ENCODE measurements around the gene SLC26A6. TPM values are rescaled to one million over a fixed set of nuclear protein-coding genes. Genes with fewer than 3 reads are reported as not detected.

SLC26A6 gene
- total RNA-seq, 1 experiment from 2014 or later: 54.7 TPM

DNA sequence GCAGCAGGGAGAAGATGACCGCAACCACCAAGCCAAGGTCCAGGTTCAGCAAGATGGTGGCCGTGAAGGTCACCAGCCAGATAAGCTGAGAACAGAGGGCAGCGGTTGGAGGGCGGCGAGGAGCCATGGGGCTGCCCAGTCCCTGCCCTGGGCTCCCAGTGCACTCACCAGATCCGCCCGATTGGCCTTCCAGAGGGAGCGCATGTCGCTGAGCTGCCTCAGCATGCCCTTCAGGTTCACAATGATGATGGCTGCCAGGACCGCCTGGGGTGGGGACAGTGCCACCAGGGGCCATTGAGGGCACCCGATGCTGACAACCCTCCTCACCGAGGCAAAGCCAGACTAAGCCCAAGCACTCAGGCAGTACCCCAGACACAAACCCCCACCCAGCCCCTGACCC, 5.4 kb downstream of the SLC26A6 start:
- Mint-ChIP-seq H3K27ac (ENCODE audit: unreplicated experiment) (no peak overlapping the region), H3K9me3 (ENCODE audit: unreplicated experiment) (no peaks in the 10 kb centered on the region), H3K27me3 (ENCODE audit: insufficient read depth, unreplicated experiment) (no peaks in the 10 kb centered on the region), H3K4me1 (ENCODE audit: low read depth, unreplicated experiment) (peaks cover 11% of the 10 kb centered on the region), H3K4me3 (ENCODE audit: unreplicated experiment) (no peak overlapping the region), H3K36me3 (ENCODE audit: insufficient read depth, unreplicated experiment) (peaks cover 18% of the 10 kb centered on the region)
- Histone ChIP-seq H3K4me3 (ENCODE audit: low read depth, low read length) (no peak overlapping the region), H3K27me3 (replicated peaks; ENCODE audit: control insufficient read depth, insufficient read depth, low read length) (no peaks in the 10 kb centered on the region), H3K36me3 (ENCODE audit: control insufficient read depth, insufficient read depth, low read length) (peaks cover 4% of the 10 kb centered on the region), H3K9me3 (no peaks in the 10 kb centered on the region), H3K4me1 (peaks cover 6% of the 10 kb centered on the region; the same call in 1 of the 2 replicates)
- POLR2A ChIA-PET: no interaction called here
- no TSS peak for BruUV-seq (replicated peaks)
- no peak for DNase-seq
- CTCF ChIA-PET: no interaction called here
- TF ChIP-seq, protein P1, sequence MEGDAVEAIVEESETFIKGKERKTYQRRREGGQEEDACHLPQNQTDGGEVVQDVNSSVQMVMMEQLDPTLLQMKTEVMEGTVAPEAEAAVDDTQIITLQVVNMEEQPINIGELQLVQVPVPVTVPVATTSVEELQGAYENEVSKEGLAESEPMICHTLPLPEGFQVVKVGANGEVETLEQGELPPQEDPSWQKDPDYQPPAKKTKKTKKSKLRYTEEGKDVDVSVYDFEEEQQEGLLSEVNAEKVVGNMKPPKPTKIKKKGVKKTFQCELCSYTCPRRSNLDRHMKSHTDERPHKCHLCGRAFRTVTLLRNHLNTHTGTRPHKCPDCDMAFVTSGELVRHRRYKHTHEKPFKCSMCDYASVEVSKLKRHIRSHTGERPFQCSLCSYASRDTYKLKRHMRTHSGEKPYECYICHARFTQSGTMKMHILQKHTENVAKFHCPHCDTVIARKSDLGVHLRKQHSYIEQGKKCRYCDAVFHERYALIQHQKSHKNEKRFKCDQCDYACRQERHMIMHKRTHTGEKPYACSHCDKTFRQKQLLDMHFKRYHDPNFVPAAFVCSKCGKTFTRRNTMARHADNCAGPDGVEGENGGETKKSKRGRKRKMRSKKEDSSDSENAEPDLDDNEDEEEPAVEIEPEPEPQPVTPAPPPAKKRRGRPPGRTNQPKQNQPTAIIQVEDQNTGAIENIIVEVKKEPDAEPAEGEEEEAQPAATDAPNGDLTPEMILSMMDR (IDR thresholded peaks at IDR 0.05; ENCODE audit: insufficient read depth in 1 of 2, low read depth in 1 of 2, low read length in 1 of 2, severe bottlenecking in 1 of 2, unreplicated experiment in 1 of 2): no peak
- intact Hi-C loops (cut with micrococcal nuclease; ENCODE audit: unreplicated experiment): no loop called here

DNA sequence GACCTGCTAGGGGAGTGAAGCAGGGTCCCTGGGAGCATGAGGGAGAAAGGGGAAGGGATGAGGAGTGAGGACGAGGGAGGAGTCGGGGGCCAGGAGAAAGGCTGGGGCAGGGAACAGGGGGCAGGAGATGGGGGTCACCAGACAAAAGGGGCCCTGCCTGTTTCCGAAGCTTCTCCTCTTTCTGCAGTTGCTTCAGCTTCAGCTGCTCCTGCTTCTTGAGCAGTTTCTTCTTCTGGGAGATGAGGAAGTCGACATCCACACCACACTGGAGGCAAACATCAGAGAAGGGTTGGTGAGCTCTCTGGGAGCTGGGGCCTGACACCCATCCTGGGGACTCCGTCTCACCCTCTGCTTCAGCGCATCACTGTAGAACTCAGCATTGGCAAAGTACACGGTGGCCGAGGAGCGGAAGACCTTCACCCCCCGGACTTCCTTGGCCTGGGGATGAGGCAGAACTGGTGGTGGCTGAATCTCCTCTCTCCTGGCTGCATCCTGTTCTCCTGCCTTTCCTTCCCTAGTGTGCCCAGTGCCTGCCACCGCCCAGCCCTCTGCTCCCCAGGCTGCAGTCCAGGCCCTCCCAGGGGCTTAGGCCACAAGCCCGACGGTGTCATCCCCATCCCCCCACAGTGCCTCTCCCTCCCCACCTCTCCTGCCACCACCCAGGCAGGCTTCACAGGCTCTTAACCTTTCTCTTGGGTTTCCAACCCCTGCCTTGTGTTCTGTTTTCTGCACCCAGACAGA, 6.8 kb downstream of the SLC26A6 start:
- Histone ChIP-seq H3K27me3 (replicated peaks; ENCODE audit: control insufficient read depth, insufficient read depth, low read length) (no peaks in the 10 kb centered on the region), H3K36me3 (ENCODE audit: control insufficient read depth, insufficient read depth, low read length) (peaks cover 4% of the 10 kb centered on the region), H3K4me3 (ENCODE audit: low read depth, low read length) (no peak overlapping the region), H3K9me3 (no peaks in the 10 kb centered on the region), H3K4me1 (no peaks in the 10 kb centered on the region)
- Mint-ChIP-seq H3K4me3 (ENCODE audit: unreplicated experiment) (no peak overlapping the region), H3K9me3 (ENCODE audit: unreplicated experiment) (no peaks in the 10 kb centered on the region), H3K27ac (ENCODE audit: unreplicated experiment) (no peak overlapping the region), H3K4me1 (ENCODE audit: low read depth, unreplicated experiment) (peaks cover under 1% of the 10 kb centered on the region), H3K36me3 (ENCODE audit: insufficient read depth, unreplicated experiment) (peaks cover 16% of the 10 kb centered on the region), H3K27me3 (ENCODE audit: insufficient read depth, unreplicated experiment) (no peaks in the 10 kb centered on the region)
- TF ChIP-seq, protein P1 (IDR thresholded peaks at IDR 0.05; ENCODE audit: insufficient read depth in 1 of 2, low read depth in 1 of 2, low read length in 1 of 2, severe bottlenecking in 1 of 2, unreplicated experiment in 1 of 2): no peak
- ChIA-PET CTCF (no interaction called here), POLR2A (no interaction called here)
- BruUV-seq (replicated peaks): no TSS peak
- DNase-seq: no peak
- intact Hi-C loops (cut with micrococcal nuclease; ENCODE audit: unreplicated experiment): no loop called here

DNA sequence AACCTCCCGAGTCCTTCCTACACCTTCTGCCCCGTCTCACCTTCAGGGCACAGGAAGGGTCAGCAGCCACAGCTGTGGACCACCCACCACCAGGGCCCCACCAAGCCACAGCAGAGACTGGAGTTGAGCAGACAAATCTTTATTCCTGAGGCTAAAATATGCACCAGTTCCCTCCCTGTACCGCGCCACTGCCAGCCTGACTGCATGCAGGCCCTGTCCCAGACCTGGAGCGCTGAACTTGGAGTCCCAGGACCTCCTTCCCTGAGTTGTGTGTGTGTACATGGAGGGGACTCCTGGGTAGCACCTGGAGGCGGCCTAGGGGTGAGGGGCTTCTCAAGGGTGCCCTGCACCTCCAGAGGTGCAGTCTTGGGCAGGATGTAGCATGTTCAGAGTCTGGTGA, 9.7 kb downstream of the SLC26A6 start:
- BruUV-seq (replicated peaks): no TSS peak
- Mint-ChIP-seq H3K36me3 (ENCODE audit: insufficient read depth, unreplicated experiment) (peaks cover 28% of the 10 kb centered on the region), H3K4me1 (ENCODE audit: low read depth, unreplicated experiment) (no peaks in the 10 kb centered on the region), H3K9me3 (ENCODE audit: unreplicated experiment) (no peaks in the 10 kb centered on the region), H3K27ac (ENCODE audit: unreplicated experiment) (no peak overlapping the region), H3K4me3 (ENCODE audit: unreplicated experiment) (no peak overlapping the region), H3K27me3 (ENCODE audit: insufficient read depth, unreplicated experiment) (no peaks in the 10 kb centered on the region)
- no peak overlapping the region for H3K4me3 ChIP-seq (ENCODE audit: low read depth, low read length)
- no peak for DNase-seq
- H3K27me3 ChIP-seq (replicated peaks; ENCODE audit: control insufficient read depth, insufficient read depth, low read length): no peaks in the 10 kb centered on the region
- intact Hi-C loops (cut with micrococcal nuclease; ENCODE audit: unreplicated experiment): no loop called here
- TF ChIP-seq, protein P1 (IDR thresholded peaks at IDR 0.05; ENCODE audit: insufficient read depth in 1 of 2, low read depth in 1 of 2, low read length in 1 of 2, severe bottlenecking in 1 of 2, unreplicated experiment in 1 of 2): no peak
- no peaks in the 10 kb centered on the region for H3K9me3 ChIP-seq
- ChIA-PET CTCF (no interaction called here), POLR2A (no interaction called here)
- no peaks in the 10 kb centered on the region for H3K4me1 ChIP-seq
- peaks cover 6% of the 10 kb centered on the region for H3K36me3 ChIP-seq (ENCODE audit: control insufficient read depth, insufficient read depth, low read length)
